ENCODE results near the gene CDH23. TPM values are rescaled to one million over a fixed set of nuclear protein-coding genes. Genes with fewer than 3 reads are reported as not detected.

The CDH23 gene
- total RNA-seq, 1 donor from 2014 or later = 10.3 TPM

- Histone ChIP-seq H3K4me3 (no peak overlapping the region), H3K4me1 (no peaks in the 10 kb centered on the region), H3K9me3 (no peaks in the 10 kb centered on the region), H3K27ac (no peak overlapping the region), H3K27me3 (no peaks in the 10 kb centered on the region), H3K36me3 (no peaks in the 10 kb centered on the region)
- TF ChIP-seq CTCF (IDR thresholded peaks at IDR 0.05) (no peak), POLR2AphosphoS5 (IDR thresholded peaks at IDR 0.05; ENCODE audit: insufficient read depth in 1 of 2, low read depth in 1 of 2) (no peak), POLR2A (IDR thresholded peaks at IDR 0.05) (no peak)
- DNase-seq (ENCODE audit: extremely low spot score in 2 of 2) = no peak
- intact Hi-C loops (cut with DNase I) = no loop called here
These were observed 244.7 kb downstream of the CDH23 start for GRCh38 chr10:71641449-71641848.

DNA sequence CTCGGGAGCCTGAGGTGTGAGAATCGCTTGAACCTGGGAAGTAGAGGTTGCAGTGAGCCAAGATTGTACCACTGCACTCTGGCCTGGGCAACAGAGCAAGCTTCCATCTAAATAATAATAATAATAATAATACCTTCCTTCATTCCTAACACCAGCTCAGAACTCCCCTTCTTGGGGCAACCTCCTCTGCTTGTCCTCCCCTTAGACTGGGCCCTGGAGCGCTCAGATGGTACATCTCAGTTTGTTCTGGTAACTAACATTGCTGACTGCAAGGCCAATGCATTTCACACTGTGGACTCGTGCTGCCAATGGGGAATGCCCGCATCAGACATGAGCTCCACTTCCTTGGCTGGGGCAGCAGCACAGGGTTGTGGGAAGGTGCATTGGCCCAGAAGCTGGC is 245.3 kb downstream of the CDH23 start:
- Histone ChIP-seq H3K4me1 (no peaks in the 10 kb centered on the region), H3K27ac (no peak overlapping the region), H3K4me3 (no peak overlapping the region), H3K9me3 (no peaks in the 10 kb centered on the region), H3K27me3 (no peaks in the 10 kb centered on the region), H3K36me3 (no peaks in the 10 kb centered on the region)
- no peak for DNase-seq (ENCODE audit: extremely low spot score in 2 of 2)
- TF ChIP-seq POLR2A (IDR thresholded peaks at IDR 0.05) (no peak), POLR2AphosphoS5 (IDR thresholded peaks at IDR 0.05; ENCODE audit: insufficient read depth in 1 of 2, low read depth in 1 of 2) (no peak), CTCF (IDR thresholded peaks at IDR 0.05) (no peak)
- intact Hi-C loops (cut with DNase I) = no loop called here

- TF ChIP-seq CTCF (IDR thresholded peaks at IDR 0.05) = no peak
- Histone ChIP-seq H3K27ac (no peak overlapping the region), H3K27me3 (no peaks in the 10 kb centered on the region), H3K9me3 (no peaks in the 10 kb centered on the region), H3K4me3 (no peak overlapping the region), H3K36me3 (no peaks in the 10 kb centered on the region), H3K4me1 (no peaks in the 10 kb centered on the region)
- DNase-seq (ENCODE audit: extremely low spot score in 2 of 2) = no peak
- intact Hi-C loops (cut with DNase I) = no loop called here
These were observed 247.2 kb downstream of the CDH23 start for GRCh38 chr10:71643904-71644303.

- Histone ChIP-seq H3K4me3 (no peak overlapping the region), H3K27ac (no peak overlapping the region), H3K9me3 (no peaks in the 10 kb centered on the region), H3K27me3 (no peaks in the 10 kb centered on the region), H3K4me1 (no peaks in the 10 kb centered on the region), H3K36me3 (no peaks in the 10 kb centered on the region)
- intact Hi-C loops (cut with DNase I) = no loop called here
- TF ChIP-seq CTCF (IDR thresholded peaks at IDR 0.05) (no peak), POLR2AphosphoS5 (IDR thresholded peaks at IDR 0.05; ENCODE audit: insufficient read depth in 1 of 2, low read depth in 1 of 2) (no peak), POLR2A (IDR thresholded peaks at IDR 0.05) (no peak)
- DNase-seq (ENCODE audit: extremely low spot score in 2 of 2) = no peak
These were observed 247.8 kb downstream of the CDH23 start for GRCh38 chr10:71644307-71645180.

GRCh38 chr10:71645185-71645584 is 248.5 kb downstream of the CDH23 start:
- Histone ChIP-seq H3K36me3 (no peaks in the 10 kb centered on the region), H3K9me3 (no peaks in the 10 kb centered on the region), H3K27me3 (no peaks in the 10 kb centered on the region), H3K4me3 (no peak overlapping the region), H3K27ac (no peak overlapping the region), H3K4me1 (no peaks in the 10 kb centered on the region)
- intact Hi-C loops (cut with DNase I) = no loop called here
- TF ChIP-seq POLR2A (IDR thresholded peaks at IDR 0.05) (no peak), CTCF (IDR thresholded peaks at IDR 0.05) (no peak), POLR2AphosphoS5 (IDR thresholded peaks at IDR 0.05; ENCODE audit: insufficient read depth in 1 of 2, low read depth in 1 of 2) (no peak)
- no peak for DNase-seq (ENCODE audit: extremely low spot score in 2 of 2)

Measured in vagina (tissue), 2 donors.